GM23338 (cell line): Measurements from ENCODE around the gene WNT4. TPM values are rescaled to one million over a fixed set of nuclear protein-coding genes. Genes with fewer than 3 reads are reported as not detected.

Experiments used
- ATAC-seq: fragments of 200-7000 bp; cut with Tn5 transposase; 3 replicates; pipeline ENCODE4 v1.9.1; 2020
- DNase-seq: peaks from one replicate; pipeline ENCODE4 v3.0.0-alpha.2; 2015; ENCODE audit warnings: low spot score
- H2AFZ ChIP-seq: fragments of 200-600 bp; sonication (generic); 2 replicates; pipeline ENCODE4 v1.8.0; 2016; ENCODE audit warnings: antibody characterized with exemption, mild to moderate bottlenecking, moderate library complexity
- H3F3A ChIP-seq: fragments of 200-600 bp; sonication (generic); replicated peaks from 2 replicates; pipeline ENCODE4 v1.8.0; 2017; ENCODE audit warnings: antibody characterized with exemption, mixed run types, low read depth
- H3K27ac ChIP-seq: fragments of 200-600 bp; sonication (generic); 2 replicates; pipeline ENCODE4 v1.6.1; 2016; ENCODE audit warnings: low read depth
- H3K27me3 ChIP-seq: fragments of 200-600 bp; sonication (generic); 2 replicates; pipeline ENCODE4 v1.8.0; 2016; ENCODE audit warnings: mild to moderate bottlenecking, mixed run types, moderate library complexity; ENCODE audit not compliant: insufficient read depth
- H3K36me3 ChIP-seq: fragments of 200-600 bp; sonication (generic); 2 replicates; pipeline ENCODE4 v1.8.0; 2016; ENCODE audit warnings: mild to moderate bottlenecking; ENCODE audit not compliant: insufficient read depth
- H3K4me1 ChIP-seq: fragments of 200-600 bp; sonication (generic); 2 replicates; pipeline ENCODE4 v1.8.0; 2016; ENCODE audit warnings: mild to moderate bottlenecking, moderate library complexity; ENCODE audit not compliant: insufficient read depth
- H3K4me2 ChIP-seq: fragments of 200-600 bp; sonication (generic); 2 replicates; pipeline ENCODE4 v1.7.1; 2017; ENCODE audit warnings: mixed run types
- H3K4me3 ChIP-seq: fragments of 200-600 bp; sonication (generic); 2 replicates; pipeline ENCODE4 v1.6.1; 2016; ENCODE audit warnings: mixed run types
- H3K79me2 ChIP-seq: fragments of 200-600 bp; sonication (generic); replicated peaks from 2 replicates; pipeline ENCODE4 v1.8.0; 2017; ENCODE audit warnings: mild to moderate bottlenecking; ENCODE audit not compliant: insufficient read depth
- H3K9me2 ChIP-seq: fragments of 200-600 bp; sonication (generic); 2 replicates; pipeline ENCODE4 v1.8.0; 2017; ENCODE audit not compliant: insufficient read depth
- H4K20me1 ChIP-seq: fragments of 200-600 bp; sonication (generic); replicated peaks from 2 replicates; pipeline ENCODE4 v1.8.0; 2017; ENCODE audit warnings: mild to moderate bottlenecking; ENCODE audit not compliant: insufficient read depth
- H3K27ac Mint-ChIP-seq: 2 replicates; pipeline ENCODE4 v1.8.0; 2020; ENCODE audit warnings: inconsistent platforms, mild to moderate bottlenecking, moderate library complexity, mixed read lengths
- H3K27me3 Mint-ChIP-seq: 3 replicates; pipeline ENCODE4 v1.8.0; 2022; ENCODE audit warnings: low read depth, mild to moderate bottlenecking, moderate library complexity, mixed read lengths, inconsistent platforms; ENCODE audit not compliant: insufficient read depth, poor library complexity
- H3K36me3 Mint-ChIP-seq: 3 replicates; pipeline ENCODE4 v1.8.0; 2021; ENCODE audit warnings: low read depth, mild to moderate bottlenecking, inconsistent platforms, moderate library complexity, mixed read lengths
- H3K4me1 Mint-ChIP-seq: 3 replicates; pipeline ENCODE4 v1.8.0; 2020; ENCODE audit warnings: mild to moderate bottlenecking, inconsistent platforms, mixed read lengths
- H3K4me3 Mint-ChIP-seq: 3 replicates; pipeline ENCODE4 v1.8.0; 2021; ENCODE audit warnings: moderate library complexity, mild to moderate bottlenecking, inconsistent platforms, mixed read lengths
- H3K9me3 Mint-ChIP-seq: 3 replicates; pipeline ENCODE4 v1.8.0; 2020; ENCODE audit warnings: moderate library complexity, mild to moderate bottlenecking, inconsistent platforms, mixed read lengths
- CREB1 ChIP-seq: fragments of 250-450 bp; sonication (Bioruptor Pico); IDR thresholded peaks from 2 replicates; pipeline ENCODE4 v1.5.0; 2020; ENCODE audit warnings: low read depth, mild to moderate bottlenecking, moderate library complexity
- EZH2 ChIP-seq: fragments of 200-600 bp; sonication (generic); IDR thresholded peaks from one replicate; pipeline ENCODE4 v1.8.0; 2017; ENCODE audit warnings: antibody characterized with exemption, mild to moderate bottlenecking, low read depth; ENCODE audit not compliant: unreplicated experiment
- EZH2phosphoT487 ChIP-seq: fragments of 200-600 bp; sonication (generic); IDR thresholded peaks from one replicate; pipeline ENCODE4 v1.8.1; 2018; ENCODE audit warnings: antibody characterized with exemption; ENCODE audit not compliant: unreplicated experiment
- NANOG ChIP-seq: IDR thresholded peaks from 2 replicates; pipeline ENCODE4 v1.6.1; 2016; ENCODE audit warnings: antibody characterized with exemption, borderline replicate concordance
- POLR2AphosphoS5 ChIP-seq: IDR thresholded peaks from 2 replicates; pipeline ENCODE4 v1.6.1; 2016; ENCODE audit warnings: antibody characterized with exemption, low read depth
- ZNF331 ChIP-seq: fragments of 250-450 bp; sonication (Bioruptor Pico); IDR thresholded peaks from 2 replicates; pipeline ENCODE4 v1.5.0; 2020; ENCODE audit warnings: low read depth, mild to moderate bottlenecking, moderate library complexity
- polyA plus RNA-seq: library from polyadenylated mRNA; unstranded; fragments of >200 nt; fragmentation: Nextera tagmentation; extraction: Ambion mirVana; gene quantifications from 2 replicates; pipeline ENCODE4 v1.2.1, GENCODE V29; 2016
- total RNA-seq: library from RNA; depleted of rRNA; stranded (reverse); fragments of >200 nt; shearing (Covaris generic); gene quantifications from 2 replicates; pipeline ENCODE4 v1.2.3, GENCODE V29; 2014
- TF ChIP-seq, protein P1 (sequence below): IDR thresholded peaks from 2 replicates; pipeline ENCODE4 v1.6.1; 2016; ENCODE audit warnings: antibody characterized with exemption
- TF ChIP-seq, protein P2 (sequence below), 2 experiments: fragments of 200-600 bp in 1 of 2; sonication (generic) in 1 of 2; conservative IDR thresholded peaks; 2 replicates each; pipeline versions ENCODE4 v1.5.1 to v1.6.1; 2016 to 2017; ENCODE audit warnings: antibody characterized with exemption in 2 of 2, low read depth in 2 of 2, mild to moderate bottlenecking in 2 of 2, moderate library complexity in 1 of 2
- TF ChIP-seq, protein P3 (sequence below): fragments of 250-450 bp; sonication (Bioruptor Pico); IDR thresholded peaks from 2 replicates; pipeline ENCODE4 v1.5.0; 2020; ENCODE audit warnings: mild to moderate bottlenecking, moderate library complexity

The WNT4 gene
- total and polyA plus RNA-seq, 2 experiments from 2014 or later = 0.59 to 0.79 TPM

DNA sequence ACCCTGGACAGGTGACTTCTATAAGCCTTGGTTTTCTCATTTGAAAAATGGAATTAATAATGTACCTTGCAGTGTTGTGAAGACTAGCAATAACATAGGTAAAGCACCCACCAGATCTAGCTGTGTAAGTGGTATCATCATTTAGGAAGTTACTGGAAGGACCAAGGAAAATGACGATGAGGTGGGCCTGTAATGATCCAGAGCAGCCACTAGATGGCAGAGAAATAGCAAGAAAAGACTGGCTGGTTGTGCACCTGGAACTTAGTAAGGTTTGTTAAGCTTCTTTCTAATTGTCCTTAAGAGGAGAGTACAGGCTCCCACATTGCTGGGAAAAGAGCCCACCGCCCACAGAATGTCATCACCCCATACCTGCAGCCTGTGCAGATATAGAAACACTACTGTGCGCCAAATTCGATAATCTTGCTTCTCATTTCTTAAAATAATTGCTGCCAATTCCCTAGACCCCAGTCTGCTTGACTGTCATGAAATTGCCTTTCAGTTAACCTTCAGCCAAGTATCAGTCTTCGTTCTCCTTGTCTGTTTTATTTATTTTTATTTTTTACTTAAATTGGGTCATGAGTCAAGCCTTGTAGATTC lies 37.2 kb downstream of the WNT4 start:
- no peak overlapping the region for H3K4me3 ChIP-seq
- H3K79me2 ChIP-seq = peaks cover 21% of the 10 kb centered on the region
- Mint-ChIP-seq H3K27ac (no peak overlapping the region), H3K36me3 (peaks cover 6% of the 10 kb centered on the region; the same call in 1 of the 3 replicates), H3K9me3 (no peaks in the 10 kb centered on the region), H3K4me1 (peaks cover 12% of the 10 kb centered on the region), H3K27me3 (peaks cover 3% of the 10 kb centered on the region), H3K4me3 (no peak overlapping the region)
- peak; percentile 76 for ATAC-seq
- H3F3A ChIP-seq = no peaks in the 10 kb centered on the region
- H3K4me1 ChIP-seq = no peaks in the 10 kb centered on the region; the same call in 1 of the 2 replicates
- H3K27me3 ChIP-seq = no peaks in the 10 kb centered on the region
- H2AFZ ChIP-seq = no peak overlapping the region
- TF ChIP-seq, protein P1, sequence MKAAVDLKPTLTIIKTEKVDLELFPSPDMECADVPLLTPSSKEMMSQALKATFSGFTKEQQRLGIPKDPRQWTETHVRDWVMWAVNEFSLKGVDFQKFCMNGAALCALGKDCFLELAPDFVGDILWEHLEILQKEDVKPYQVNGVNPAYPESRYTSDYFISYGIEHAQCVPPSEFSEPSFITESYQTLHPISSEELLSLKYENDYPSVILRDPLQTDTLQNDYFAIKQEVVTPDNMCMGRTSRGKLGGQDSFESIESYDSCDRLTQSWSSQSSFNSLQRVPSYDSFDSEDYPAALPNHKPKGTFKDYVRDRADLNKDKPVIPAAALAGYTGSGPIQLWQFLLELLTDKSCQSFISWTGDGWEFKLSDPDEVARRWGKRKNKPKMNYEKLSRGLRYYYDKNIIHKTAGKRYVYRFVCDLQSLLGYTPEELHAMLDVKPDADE = no peak
- TF ChIP-seq, protein P2, sequence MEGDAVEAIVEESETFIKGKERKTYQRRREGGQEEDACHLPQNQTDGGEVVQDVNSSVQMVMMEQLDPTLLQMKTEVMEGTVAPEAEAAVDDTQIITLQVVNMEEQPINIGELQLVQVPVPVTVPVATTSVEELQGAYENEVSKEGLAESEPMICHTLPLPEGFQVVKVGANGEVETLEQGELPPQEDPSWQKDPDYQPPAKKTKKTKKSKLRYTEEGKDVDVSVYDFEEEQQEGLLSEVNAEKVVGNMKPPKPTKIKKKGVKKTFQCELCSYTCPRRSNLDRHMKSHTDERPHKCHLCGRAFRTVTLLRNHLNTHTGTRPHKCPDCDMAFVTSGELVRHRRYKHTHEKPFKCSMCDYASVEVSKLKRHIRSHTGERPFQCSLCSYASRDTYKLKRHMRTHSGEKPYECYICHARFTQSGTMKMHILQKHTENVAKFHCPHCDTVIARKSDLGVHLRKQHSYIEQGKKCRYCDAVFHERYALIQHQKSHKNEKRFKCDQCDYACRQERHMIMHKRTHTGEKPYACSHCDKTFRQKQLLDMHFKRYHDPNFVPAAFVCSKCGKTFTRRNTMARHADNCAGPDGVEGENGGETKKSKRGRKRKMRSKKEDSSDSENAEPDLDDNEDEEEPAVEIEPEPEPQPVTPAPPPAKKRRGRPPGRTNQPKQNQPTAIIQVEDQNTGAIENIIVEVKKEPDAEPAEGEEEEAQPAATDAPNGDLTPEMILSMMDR (conservative IDR thresholded peaks at IDR 0.05; ENCODE audit: low read depth in 2 of 2) = peak; percentile 85
- peaks cover 12% of the 10 kb centered on the region for H4K20me1 ChIP-seq
- no peaks in the 10 kb centered on the region for H3K9me2 ChIP-seq
- DNase-seq = peak; percentile 85
- H3K4me2 ChIP-seq = no peak overlapping the region
- no peaks in the 10 kb centered on the region; the same call in 1 of the 2 replicates for H3K36me3 ChIP-seq
- H3K27ac ChIP-seq = no peak overlapping the region

DNA sequence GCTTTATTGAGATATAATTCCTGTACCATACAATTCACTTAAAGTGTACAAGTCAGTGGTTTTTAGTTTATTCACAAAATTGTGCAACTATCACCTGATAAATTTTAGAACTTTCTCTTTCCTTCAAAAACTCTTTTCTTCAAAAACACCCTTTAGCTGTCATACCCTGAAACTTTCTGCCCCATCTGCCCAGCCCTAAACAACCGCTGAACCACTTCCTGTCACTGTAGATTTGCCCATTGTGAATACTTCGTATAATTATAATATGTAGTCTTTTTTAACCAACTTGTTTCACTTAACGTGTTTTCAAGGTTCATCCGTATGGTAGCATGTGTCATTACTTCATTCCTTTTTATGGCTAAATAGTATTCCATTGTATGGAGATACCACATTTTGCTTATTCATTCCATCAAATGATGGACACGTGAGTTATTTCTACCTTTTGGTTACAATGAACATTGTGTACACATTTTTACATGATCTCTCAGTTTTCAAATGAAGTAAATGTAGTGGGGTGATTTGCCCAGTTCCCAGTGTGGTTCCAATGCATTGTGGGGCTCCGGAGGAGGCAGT lies 37.9 kb downstream of the WNT4 start:
- no peak overlapping the region for H3K27ac Mint-ChIP-seq
- Histone ChIP-seq H3K27me3 (no peaks in the 10 kb centered on the region), H3K4me3 (no peak overlapping the region), H2AFZ (no peak overlapping the region), H3K27ac (no peak overlapping the region), H3K4me2 (no peak overlapping the region), H3K9me2 (no peaks in the 10 kb centered on the region), H3K4me1 (no peaks in the 10 kb centered on the region; the same call in 1 of the 2 replicates), H3K79me2 (peaks cover 27% of the 10 kb centered on the region), H3F3A (no peaks in the 10 kb centered on the region), H4K20me1 (peaks cover 12% of the 10 kb centered on the region), H3K36me3 (no peaks in the 10 kb centered on the region; the same call in 1 of the 2 replicates)
- ATAC-seq (no peak), DNase-seq (no peak)
- H3K36me3 Mint-ChIP-seq = peaks cover 6% of the 10 kb centered on the region; the same call in 1 of the 3 replicates
- no peaks in the 10 kb centered on the region for H3K9me3 Mint-ChIP-seq
- no peak overlapping the region for H3K4me3 Mint-ChIP-seq
- peaks cover 12% of the 10 kb centered on the region for H3K4me1 Mint-ChIP-seq
- no peaks in the 10 kb centered on the region for H3K27me3 Mint-ChIP-seq
- TF ChIP-seq, protein P3, sequence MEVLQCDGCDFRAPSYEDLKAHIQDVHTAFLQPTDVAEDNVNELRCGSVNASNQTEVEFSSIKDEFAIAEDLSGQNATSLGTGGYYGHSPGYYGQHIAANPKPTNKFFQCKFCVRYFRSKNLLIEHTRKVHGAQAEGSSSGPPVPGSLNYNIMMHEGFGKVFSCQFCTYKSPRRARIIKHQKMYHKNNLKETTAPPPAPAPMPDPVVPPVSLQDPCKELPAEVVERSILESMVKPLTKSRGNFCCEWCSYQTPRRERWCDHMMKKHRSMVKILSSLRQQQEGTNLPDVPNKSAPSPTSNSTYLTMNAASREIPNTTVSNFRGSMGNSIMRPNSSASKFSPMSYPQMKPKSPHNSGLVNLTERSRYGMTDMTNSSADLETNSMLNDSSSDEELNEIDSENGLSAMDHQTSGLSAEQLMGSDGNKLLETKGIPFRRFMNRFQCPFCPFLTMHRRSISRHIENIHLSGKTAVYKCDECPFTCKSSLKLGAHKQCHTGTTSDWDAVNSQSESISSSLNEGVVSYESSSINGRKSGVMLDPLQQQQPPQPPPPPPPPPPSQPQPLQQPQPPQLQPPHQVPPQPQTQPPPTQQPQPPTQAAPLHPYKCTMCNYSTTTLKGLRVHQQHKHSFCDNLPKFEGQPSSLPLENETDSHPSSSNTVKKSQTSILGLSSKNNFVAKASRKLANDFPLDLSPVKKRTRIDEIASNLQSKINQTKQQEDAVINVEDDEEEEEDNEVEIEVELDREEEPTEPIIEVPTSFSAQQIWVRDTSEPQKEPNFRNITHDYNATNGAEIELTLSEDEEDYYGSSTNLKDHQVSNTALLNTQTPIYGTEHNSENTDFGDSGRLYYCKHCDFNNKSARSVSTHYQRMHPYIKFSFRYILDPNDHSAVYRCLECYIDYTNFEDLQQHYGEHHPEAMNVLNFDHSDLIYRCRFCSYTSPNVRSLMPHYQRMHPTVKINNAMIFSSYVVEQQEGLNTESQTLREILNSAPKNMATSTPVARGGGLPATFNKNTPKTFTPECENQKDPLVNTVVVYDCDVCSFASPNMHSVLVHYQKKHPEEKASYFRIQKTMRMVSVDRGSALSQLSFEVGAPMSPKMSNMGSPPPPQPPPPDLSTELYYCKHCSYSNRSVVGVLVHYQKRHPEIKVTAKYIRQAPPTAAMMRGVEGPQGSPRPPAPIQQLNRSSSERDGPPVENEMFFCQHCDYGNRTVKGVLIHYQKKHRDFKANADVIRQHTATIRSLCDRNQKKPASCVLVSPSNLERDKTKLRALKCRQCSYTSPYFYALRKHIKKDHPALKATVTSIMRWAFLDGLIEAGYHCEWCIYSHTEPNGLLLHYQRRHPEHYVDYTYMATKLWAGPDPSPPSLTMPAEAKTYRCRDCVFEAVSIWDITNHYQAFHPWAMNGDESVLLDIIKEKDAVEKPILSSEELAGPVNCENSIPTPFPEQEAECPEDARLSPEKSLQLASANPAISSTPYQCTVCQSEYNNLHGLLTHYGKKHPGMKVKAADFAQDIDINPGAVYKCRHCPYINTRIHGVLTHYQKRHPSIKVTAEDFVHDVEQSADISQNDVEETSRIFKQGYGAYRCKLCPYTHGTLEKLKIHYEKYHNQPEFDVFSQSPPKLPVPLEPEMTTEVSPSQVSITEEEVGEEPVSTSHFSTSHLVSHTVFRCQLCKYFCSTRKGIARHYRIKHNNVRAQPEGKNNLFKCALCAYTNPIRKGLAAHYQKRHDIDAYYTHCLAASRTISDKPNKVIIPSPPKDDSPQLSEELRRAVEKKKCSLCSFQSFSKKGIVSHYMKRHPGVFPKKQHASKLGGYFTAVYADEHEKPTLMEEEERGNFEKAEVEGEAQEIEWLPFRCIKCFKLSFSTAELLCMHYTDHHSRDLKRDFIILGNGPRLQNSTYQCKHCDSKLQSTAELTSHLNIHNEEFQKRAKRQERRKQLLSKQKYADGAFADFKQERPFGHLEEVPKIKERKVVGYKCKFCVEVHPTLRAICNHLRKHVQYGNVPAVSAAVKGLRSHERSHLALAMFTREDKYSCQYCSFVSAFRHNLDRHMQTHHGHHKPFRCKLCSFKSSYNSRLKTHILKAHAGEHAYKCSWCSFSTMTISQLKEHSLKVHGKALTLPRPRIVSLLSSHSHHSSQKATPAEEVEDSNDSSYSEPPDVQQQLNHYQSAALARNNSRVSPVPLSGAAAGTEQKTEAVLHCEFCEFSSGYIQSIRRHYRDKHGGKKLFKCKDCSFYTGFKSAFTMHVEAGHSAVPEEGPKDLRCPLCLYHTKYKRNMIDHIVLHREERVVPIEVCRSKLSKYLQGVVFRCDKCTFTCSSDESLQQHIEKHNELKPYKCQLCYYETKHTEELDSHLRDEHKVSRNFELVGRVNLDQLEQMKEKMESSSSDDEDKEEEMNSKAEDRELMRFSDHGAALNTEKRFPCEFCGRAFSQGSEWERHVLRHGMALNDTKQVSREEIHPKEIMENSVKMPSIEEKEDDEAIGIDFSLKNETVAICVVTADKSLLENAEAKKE (CRISPR knock-in tag) = no peak
- TF ChIP-seq NANOG (no peak), ZNF331 (no peak), EZH2 (no peak), EZH2phosphoT487 (no peak), CREB1 (CRISPR knock-in tag) (no peak), POLR2AphosphoS5 (no peak)
- TF ChIP-seq, protein P2 (conservative IDR thresholded peaks at IDR 0.05; ENCODE audit: low read depth in 2 of 2) = no peak
